NCI-H526 (cell line): Measurements from ENCODE around the gene CRTC1.
A peak's percentile ranks its signal among the peaks of the same experiment; 100 is the strongest.
"Not testable (repeated sequence)": the region's sequence is repeated elsewhere in the genome, so short reads cannot be mapped to it uniquely, and the experiment has no call there.

ENCODE experiments used
- DNase-seq, 2 experiments: peaks; one replicate each; lab custom pipeline; 2025; lab: John Stamatoyannopoulos, UW

Gene CRTC1

DNA sequence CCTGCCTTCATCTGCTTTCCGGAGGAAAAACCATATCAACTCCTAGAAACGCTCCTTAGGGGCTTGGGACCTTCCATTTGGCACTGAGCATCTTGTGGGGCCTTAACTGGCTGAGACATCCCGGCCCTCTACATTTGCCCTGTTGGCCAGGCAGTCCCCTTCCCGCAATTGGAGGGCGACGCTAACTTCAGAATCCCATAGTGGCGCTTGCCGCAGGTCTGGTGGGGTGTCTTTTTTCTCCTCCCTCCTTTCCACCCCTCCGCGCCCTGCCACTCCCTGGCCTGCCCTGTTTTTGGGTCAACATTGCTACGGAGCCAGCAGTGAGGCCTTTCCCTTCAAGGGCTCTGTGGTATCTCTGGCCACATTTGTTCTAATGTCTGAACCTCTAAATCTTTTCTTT lies 13.6 kb upstream of the CRTC1 start:
- no peak for DNase-seq

DNA sequence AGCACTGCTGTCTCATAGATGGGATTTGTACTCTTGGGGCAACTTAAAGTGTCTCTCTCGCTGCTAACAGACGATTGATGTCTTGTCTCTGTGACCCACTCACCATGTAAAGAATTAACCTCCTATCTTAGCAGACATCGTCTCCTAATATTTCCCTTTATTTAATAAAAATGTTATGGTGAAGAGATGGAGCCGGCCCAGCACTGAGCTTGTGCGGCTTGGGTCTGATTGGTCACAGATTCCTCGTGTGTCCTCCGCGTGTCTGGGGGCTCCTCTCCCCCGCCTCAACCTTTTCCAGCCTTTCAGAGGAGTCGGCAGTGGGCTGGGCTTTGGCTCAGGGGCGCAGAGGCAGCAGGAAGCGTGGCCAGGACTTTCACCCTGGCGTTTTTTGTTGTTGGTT lies 13.2 kb upstream of the CRTC1 start:
- no peak for DNase-seq

DNA sequence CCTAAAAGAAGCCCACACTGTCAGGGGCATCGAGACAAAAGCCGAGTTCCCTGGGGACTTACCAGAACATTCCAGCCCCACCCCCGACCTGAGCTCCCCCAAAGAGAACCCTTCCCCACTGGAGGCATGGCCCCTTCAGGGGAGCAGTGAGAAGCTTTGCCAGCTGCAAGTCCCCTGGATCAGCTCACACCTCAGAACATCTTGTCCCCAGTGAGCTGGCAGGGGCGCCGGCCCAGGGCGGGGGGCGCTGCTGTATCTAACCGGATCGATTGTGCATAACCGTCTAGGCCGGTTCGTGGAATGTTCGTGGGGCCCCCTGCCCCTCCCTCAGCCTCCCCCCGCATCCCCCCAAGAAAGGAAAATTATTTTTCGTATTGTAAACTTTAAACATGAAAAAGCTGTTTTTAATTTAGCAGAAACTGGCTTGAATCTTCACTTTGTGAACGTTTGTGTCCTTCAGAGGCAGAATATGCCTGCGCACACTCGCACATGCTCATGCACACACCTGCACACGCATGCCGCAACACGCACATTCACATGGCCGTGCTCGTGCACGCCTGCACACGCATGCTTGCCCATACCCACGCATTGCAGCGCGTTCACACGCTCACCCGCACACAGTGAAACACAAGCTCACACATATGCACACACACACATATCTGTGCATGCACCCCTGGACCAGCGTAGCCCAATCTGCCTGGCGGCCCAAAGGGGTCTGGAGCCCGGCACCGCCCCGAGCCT lies 12.0 kb upstream of the CRTC1 start:
- no peak for DNase-seq

DNA sequence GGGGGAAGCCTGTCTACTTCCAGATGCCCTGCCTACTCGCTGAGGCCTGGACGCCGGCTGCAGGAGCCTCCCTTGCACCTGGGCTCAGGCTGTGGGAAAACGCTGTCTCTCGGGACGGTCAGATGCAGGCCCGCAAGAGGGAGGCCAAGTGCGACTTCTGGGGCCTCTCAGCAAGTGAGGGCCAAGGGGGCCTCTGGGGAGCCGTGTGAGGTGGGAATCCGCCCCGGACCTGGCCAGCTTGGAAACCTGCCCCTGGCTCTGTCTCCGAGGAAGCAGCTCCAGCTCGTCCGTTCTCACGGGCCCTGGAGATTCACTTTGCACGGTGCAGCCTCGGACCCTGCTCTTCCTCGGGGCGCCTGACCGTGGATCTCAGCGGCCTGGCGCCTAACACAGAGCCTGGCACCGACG lies 11.4 kb upstream of the CRTC1 start:
- no peak for DNase-seq

DNA sequence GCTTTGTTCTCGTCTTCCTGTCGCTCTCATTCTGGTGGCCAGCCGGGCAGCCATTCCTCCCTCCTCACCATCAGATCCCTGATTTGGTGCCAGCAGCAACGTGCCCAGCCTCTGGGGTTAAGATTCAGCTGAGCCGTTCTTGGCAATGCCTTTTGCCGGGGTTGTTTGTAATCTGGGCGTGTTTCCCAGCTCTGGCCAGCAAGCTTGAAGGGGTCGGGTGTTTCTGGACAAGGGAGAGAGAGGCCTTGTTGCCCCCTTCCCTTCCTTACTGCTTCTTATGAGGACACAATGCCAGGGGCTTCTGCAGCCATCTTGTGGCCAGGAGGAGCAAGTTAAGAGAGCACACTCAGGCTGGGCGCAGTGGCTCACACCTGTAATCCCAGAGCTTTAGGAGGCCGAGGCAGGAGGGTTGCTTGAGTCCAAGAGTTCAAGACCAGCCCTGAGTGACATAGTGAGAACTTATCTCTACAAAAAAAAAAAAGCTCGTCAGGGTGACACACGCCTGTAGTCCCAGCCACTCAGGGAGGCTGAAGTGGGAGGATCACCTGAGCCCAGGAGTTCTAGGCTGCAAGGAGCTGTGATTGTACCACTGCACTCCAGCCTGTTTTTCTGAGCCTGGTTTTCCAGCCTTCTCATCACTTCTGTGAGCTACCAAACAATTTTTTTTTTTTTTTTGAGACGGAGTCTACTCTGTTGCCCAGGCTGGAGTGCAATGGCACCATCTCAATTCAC lies 10.7 kb upstream of the CRTC1 start:
- no peak for DNase-seq

DNA sequence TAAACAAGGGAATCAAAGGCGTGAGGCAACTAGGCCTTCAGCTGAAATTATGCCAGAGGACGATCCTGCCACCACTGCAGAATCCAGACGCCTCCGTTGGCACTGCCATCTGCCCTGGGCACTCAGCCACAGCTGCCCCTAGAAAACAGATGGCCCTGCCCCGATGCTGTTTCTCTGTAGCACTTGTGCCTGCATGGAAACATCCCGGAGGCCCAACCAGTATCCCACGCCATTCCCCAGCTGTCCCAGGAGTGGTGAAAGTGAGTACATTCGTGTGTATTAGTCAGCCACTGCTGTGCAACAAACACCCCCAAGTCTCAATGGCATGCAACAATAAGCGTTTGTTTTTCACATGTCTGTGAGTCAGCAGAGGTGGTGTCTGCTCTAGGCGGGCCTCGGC lies 8.9 kb upstream of the CRTC1 start:
- DNase-seq = no peak

DNA sequence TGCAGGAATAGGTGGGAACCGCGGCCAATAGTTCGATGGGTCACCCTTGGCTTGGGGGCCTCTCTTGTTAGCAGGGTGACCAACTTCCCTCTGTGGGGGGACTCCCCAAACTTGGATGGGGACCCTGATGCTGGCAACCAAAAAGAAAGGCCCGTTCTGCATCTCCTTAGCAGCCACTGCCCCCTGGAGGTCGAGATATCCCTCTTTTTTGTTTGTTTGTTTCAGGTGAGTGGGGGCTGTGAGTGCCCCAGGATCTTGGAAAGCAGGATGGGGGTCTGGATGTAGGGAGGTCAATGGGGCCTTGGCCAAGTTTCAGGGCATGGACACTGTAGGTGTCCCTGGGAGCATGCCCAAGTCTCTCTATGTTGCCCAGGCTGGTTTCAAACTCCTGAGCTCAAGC lies 7.7 kb upstream of the CRTC1 start:
- DNase-seq = no peak

DNA sequence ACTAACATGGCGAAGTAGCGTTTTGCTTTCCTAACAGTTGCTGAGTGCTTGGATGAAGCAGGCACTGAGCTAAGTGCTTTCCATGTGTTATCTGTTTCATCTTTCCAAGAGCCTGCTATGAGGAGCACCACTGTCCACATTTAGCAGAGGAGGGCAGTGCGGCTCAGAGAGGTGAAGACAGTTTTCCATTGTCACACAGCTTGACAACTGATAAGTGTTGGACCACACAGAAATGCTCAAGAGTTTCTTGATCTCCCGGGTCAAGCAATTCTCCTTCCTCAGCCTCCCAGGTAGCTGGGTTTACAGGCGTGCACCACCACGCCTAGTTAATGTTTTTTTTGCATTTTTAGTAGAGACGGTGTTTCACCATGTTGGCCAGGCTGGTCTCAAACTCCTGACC lies 6.8 kb upstream of the CRTC1 start:
- DNase-seq = no peak

DNA sequence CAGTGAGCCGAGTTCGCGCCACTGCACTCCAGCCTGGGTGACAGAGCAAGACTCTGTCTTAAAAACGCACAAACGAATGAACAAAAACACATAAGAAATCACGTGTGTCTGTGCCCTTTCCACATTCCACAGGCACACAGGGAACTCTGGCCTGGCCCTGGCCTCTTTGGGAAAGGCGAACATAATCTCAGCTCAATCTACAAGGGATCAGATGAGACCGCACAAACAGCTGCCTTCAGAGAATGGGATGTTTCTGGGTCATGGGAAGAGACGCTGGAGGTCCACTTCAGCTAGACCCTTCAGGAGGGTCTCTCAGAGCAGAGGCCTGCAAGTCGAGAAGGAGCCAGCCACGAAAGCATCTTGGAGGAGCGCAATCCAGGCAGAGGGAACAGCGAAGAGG lies 6.3 kb upstream of the CRTC1 start:
- DNase-seq = no peak

DNA sequence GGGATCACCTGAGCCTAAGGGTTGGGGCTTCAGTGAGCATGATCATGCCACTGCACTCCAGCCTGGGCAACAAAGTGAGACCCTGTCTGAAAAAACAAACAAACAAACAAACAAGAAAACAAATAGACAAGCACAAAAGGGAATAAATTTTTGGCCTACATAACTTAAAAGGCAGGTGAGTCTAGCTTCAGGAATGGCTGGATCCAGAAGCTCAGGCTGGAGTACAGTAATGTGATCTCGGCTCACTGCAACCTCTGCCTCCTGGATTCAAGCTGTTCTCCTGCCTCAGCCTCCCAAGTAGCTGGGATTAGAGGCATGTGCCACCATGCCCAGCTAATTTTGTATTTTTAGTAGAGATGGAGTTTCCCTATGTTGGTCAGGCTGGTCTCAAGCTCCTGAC lies 3.3 kb upstream of the CRTC1 start:
- DNase-seq = not testable (repeated sequence)

DNA sequence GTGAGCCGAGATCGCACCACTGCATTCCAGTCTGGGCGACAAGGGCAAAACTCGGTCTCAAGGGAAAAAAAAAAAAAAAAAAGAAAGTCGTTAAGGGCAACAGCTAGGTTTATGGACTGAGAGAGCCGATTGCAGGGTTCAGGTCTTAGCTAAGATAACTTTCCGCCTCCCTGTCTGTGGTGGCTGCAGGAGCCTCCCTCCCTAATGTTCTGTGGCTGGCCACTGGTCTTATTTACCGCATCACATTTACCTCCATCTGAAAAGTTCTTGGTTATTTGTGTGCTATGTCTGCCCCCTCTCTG lies 722 bp upstream of the CRTC1 start:
- DNase-seq = no peak

DNA sequence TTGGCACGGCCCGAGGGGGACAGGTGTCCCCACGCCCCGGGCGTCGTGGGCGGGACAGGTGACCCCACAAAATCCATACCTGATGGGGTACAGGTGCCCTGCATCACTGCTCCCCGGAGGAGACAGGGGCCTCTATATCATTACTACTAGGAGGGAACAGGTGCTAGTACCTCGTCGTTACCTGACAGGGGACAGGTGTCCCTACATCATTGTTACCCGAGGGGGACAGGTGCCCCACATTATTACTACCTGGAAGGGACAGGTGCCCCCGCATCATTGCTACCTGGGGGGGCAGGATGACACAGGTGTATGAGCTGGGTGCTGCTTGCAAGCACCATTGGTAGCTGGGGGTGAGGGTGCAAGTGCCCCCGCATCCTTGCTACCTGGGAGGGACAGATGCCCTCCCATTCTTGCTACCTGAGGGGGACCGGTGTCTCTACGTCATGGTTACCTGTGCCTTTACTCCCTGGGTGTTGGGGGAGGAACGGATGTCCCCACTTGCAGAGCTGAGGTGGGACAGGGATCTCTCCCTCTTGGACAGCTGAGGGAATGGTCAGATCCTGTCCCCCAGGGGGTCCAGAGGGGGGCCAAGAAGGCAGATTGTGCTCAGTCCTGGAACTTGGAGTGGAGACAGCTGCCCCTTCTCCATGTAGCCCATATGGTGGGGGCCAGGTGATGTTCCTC lies 620 bp downstream of the CRTC1 start:
- DNase-seq = peak in 1 of 2 experiments; percentile 31

DNA sequence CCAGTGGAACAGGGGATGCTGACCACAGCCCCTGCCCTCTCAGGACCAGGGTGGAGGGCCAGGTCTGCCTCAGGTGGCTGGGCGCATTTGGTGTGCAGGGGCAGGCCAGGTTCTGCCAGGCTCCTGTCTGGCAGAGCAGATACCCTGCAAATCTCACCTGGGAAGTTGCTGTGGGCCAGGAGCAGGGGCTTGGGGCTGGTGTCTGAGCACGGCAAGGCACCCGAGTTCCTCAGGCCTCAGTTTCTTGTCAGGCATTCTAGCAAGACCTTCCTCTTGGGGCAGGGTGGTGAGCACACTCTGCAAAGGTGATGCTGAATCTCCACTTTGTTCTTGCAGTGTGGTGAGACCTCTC lies 1.1 kb downstream of the CRTC1 start:
- no peak for DNase-seq

DNA sequence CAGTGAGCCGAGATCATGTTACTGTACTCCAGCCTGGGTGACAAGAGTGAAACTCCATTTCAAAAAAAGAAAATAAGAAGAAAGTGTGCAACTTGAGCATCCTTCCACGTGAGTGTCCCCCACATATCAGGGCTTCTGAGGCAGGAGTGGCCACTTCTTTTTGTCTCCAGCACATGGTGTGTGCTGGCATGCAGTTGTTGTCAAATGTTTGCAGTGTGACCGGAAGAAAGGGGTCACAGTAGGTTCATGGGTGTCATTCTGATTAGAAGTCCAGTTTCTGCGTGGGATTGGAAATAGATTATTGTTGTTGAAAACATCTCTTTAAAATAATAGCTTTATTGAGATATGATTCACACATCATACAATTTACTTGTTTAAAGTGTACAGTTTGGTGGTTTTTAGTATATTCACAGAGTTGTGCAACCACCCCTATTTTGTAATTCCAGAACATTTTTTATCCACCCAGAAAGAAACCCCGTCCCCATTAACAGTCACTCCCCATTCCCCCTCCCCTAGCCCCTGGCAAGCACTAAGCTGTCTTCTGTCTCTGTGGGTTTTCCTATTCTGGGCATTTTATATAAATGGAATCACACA lies 2.2 kb downstream of the CRTC1 start:
- no peak for DNase-seq

DNA sequence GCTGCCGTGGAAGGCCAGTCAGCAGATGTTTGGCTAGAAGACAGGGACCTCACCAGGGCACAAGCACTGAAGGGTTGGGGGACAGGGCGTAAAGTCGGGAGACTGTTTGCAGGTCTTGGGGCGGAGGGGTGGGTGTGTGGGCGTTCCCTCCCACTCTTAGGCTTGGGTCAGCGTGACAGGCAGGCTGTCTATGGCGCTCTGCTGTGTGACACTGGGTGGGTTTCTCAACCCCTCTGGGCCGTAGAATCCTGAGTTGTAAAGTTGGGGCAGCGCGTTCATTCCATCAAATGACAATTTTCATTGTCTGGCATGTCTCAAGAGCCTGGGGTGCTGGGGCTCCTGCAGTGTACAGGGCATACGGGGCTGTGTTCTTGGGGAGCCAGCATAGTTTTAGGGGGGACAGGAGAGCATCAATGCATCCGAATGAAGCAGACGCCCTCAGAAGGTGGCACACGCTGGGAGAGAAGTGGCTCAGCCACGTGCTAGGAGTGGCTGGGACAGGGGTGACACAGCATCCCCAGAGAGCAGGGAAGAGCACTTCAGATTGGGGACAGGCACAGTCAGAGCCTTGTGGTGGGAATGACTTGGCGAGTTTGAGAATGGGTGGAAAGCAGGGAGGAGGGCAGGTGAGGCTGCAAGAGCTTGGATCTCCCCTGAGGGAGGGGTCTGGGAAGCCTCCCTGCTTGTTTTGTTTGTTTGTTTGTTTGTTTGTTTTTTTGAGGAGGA lies 4.4 kb downstream of the CRTC1 start:
- DNase-seq = no peak

DNA sequence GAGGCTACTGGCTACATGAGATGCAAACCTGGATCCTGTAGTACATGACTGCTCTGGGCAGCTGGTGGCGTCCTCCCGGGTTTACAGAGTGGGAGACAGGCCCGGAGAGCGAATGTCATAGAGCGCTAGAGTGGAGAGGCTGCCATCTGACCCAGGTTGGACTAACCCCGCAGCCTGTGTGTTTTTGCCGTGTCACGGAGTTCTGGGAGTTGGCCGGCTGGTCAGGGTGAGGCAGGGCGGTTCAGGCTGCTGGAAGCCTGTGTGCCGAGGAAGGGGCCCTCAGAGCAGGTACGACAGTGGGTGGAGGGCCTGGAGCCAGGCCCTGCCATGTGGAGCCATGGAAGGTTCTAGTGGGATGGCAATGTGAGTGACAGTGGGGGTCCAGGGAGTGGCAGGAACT lies 12.5 kb downstream of the CRTC1 start:
- no peak for DNase-seq

DNA sequence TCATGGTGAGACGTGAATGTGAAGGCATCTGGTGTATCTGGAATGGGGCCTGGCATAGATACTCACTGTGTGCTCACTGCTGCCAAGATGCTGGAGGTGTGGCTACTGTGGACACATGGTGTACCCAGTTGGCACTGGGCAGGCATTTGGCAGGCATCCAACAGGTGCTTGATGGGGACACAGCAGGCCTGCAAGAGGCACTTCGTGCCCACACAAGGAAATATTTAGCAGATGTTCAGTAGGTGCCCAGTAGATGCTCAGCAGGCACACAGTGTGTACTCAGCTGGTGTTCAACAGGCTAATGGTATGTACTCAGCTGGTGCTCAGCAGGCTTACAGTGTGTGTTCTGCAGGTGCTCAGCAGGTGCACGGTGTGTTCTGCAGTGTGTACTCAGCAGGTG lies 14.2 kb downstream of the CRTC1 start:
- no peak for DNase-seq

DNA sequence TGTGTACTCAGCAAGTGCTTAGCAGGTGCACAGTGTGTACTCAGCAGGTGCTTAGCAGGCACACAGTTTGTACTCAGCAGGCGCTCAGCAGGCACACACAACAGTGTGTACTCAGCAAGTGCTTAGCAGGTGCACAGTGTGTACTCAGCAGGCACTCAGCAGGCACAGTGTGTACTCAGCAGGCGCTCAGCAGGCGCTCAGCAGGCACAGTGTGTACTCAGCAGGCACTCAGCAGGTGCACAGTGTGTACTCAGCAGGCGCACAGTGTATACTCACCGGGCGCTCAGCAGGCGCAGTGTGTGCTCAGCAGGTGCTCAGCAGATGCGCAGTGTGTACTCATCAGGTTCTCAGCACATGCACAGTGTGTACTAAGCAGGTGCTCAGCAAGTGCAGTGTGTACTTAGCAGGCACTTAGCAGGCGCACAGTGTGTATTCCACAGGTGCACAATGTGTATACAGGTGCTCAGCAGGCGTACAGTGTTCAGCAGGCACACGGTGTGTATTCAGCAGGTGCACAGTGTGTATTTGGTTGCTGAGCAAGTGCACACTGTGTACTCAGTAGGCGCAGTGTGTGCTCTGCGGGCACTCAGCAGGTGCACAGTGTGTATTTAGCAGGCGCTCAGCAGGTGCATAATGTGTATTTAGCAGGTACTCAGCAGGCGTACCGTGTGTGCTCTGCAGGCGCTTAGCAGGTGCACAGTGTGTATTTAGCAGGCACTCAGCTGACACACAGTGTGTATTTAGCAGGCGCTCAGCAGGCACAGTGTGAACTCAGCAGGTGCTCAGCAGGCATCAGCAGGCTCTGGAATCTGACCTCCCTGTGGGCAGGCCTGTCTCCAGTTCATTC lies 15.1 kb downstream of the CRTC1 start:
- DNase-seq = no peak

DNA sequence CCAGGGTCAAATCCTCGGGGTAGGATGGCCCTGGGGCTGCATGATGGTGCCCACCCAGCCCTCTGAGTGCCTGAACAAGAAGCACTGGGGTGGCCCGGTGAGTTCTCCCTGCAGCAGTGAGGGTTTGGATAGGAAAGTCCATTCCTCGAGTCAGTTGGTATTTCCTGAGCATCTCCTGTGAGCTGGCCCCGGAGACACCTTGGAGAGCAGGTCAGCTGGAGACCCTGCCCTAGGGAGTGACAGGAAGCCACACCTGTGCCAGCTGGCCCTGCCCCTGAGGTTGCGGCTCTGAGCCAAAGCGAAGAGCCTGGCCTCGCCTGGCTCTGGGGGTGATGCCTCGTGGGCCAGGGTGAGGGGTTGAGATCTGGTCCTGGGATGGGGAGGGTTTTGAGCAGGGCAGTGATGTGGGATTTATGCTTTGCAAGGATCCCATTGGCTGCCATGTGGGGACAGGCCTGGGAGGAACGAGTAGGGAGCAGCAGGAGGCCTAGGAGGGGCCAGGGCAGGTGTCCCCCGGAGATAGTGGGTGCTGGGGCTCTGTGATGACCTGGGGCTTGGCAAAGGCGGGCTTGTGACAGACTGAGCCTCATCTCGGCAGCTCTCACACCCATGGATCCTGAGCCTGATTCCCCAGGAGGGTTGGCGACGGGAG lies 16.0 kb downstream of the CRTC1 start:
- DNase-seq = no peak

DNA sequence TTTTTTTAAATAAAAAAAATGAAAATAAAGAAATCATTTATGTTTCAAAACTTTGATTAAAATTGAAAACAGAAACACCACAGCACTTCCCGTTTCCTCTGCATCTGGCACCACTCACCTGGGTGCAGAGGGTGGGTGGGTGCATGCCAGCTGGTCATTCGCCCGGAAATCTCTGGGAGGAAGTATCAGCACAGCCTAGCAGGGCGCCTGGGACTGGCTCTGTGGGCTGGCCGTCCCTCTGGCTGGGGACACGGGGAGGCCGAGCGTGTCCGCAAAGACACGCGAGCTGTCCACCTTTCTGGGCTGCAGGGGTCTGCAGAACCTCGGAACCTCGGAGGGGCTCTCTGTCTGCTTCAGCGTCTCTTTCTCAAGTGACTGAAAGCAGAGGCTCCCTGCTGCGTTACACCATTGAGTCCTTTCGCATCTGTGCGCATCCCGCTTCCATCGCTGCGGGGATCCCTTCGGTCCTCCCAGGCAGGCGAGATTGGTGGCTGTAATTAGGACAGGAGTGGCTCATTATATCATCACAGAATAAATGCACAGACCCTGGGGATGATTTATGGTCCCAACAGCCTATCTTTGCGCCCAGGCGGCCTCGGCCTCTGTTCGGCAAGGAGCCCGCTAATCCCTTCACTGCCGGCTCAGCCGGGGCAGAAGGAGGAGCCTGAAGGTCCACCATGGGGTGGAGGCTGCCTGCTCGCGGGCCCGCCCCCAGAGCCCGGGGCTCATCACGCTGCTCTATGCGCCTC lies 17.2 kb downstream of the CRTC1 start:
- DNase-seq = peak; percentile 14 to 52
